ENCODE measurements around the gene CEBPZOS.
"Not testable (repeated sequence)": the region's sequence is repeated elsewhere in the genome, so short reads cannot be mapped to it uniquely, and the experiment has no call there.

The CEBPZOS gene

GRCh38 chr2:37188570-37188969 lies 7.7 kb upstream of the CEBPZOS start, which contains the start of gene SULT6B1:
TSS of gene SULT6B1 (minus strand) at chr2:37188670. CDS start at chr2:37188640, 30 bp downstream.
- TF ChIP-seq, protein P1, sequence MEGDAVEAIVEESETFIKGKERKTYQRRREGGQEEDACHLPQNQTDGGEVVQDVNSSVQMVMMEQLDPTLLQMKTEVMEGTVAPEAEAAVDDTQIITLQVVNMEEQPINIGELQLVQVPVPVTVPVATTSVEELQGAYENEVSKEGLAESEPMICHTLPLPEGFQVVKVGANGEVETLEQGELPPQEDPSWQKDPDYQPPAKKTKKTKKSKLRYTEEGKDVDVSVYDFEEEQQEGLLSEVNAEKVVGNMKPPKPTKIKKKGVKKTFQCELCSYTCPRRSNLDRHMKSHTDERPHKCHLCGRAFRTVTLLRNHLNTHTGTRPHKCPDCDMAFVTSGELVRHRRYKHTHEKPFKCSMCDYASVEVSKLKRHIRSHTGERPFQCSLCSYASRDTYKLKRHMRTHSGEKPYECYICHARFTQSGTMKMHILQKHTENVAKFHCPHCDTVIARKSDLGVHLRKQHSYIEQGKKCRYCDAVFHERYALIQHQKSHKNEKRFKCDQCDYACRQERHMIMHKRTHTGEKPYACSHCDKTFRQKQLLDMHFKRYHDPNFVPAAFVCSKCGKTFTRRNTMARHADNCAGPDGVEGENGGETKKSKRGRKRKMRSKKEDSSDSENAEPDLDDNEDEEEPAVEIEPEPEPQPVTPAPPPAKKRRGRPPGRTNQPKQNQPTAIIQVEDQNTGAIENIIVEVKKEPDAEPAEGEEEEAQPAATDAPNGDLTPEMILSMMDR (IDR thresholded peaks at IDR 0.05; ENCODE audit: unreplicated experiment in 3 of 3), result no peak
- peaks cover 1% of the 10 kb centered on the region for H3K27me3 Mint-ChIP-seq (ENCODE audit: low read depth)
- H3K4me1 Mint-ChIP-seq, result no peaks in the 10 kb centered on the region
- H3K36me3 Mint-ChIP-seq (ENCODE audit: low read depth), result no peaks in the 10 kb centered on the region
- no peak within 1 kb of the TSS for H3K27ac Mint-ChIP-seq
- H3K9me3 Mint-ChIP-seq, result no peaks in the 10 kb centered on the region
- H3K4me3 Mint-ChIP-seq, result no peak within 1 kb of the TSS

GRCh38 chr2:37189452-37190153 lies 6.7 kb upstream of the CEBPZOS start:
- Mint-ChIP-seq H3K27me3 (ENCODE audit: low read depth) (no peaks in the 10 kb centered on the region), H3K4me3 (no peak overlapping the region), H3K36me3 (ENCODE audit: low read depth) (no peaks in the 10 kb centered on the region), H3K9me3 (no peaks in the 10 kb centered on the region), H3K27ac (no peak overlapping the region), H3K4me1 (no peaks in the 10 kb centered on the region)
- TF ChIP-seq, protein P1 (IDR thresholded peaks at IDR 0.05; ENCODE audit: unreplicated experiment in 3 of 3), result no peak

- Mint-ChIP-seq H3K36me3 (ENCODE audit: low read depth) (no peaks in the 10 kb centered on the region), H3K27me3 (ENCODE audit: low read depth) (no peaks in the 10 kb centered on the region), H3K4me3 (no peak overlapping the region), H3K4me1 (no peaks in the 10 kb centered on the region), H3K27ac (no peak overlapping the region), H3K9me3 (no peaks in the 10 kb centered on the region)
- TF ChIP-seq, protein P1 (IDR thresholded peaks at IDR 0.05; ENCODE audit: unreplicated experiment in 3 of 3), result no peak
Measured at GRCh38 chr2:37190290-37190689, 6.0 kb upstream of the CEBPZOS start.

DNA sequence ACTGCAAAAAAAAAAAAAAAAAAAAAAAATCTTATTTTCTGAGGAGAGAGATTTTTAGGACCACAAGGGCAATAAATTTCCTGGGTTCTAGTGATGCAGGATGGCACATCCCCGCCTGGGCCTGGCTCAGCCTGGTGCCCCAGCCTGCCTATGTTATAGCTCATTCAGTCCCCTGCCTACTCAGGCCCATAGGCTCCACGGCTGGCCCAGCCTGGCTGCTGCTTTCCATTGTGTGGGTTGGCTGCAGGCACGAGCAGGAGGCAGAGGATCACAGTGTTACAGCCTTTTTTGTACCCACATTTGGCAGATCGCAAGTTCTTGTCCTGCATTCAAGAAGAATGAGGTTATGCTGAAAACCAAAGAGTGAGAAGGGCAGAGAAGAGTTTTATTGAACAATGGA lies 5.0 kb upstream of the CEBPZOS start:
- TF ChIP-seq, protein P1 (IDR thresholded peaks at IDR 0.05; ENCODE audit: unreplicated experiment in 3 of 3), result no peak
- Mint-ChIP-seq H3K4me3 (no peak overlapping the region), H3K27ac (no peak overlapping the region), H3K9me3 (no peaks in the 10 kb centered on the region), H3K4me1 (no peaks in the 10 kb centered on the region), H3K36me3 (ENCODE audit: low read depth) (no peaks in the 10 kb centered on the region), H3K27me3 (ENCODE audit: low read depth) (no peaks in the 10 kb centered on the region)

GRCh38 chr2:37191747-37192146 lies 4.5 kb upstream of the CEBPZOS start:
- Mint-ChIP-seq H3K27me3 (ENCODE audit: low read depth) (no peaks in the 10 kb centered on the region), H3K27ac (no peak overlapping the region), H3K36me3 (ENCODE audit: low read depth) (no peaks in the 10 kb centered on the region), H3K4me3 (no peak overlapping the region), H3K4me1 (no peaks in the 10 kb centered on the region), H3K9me3 (no peaks in the 10 kb centered on the region)
- TF ChIP-seq, protein P1 (IDR thresholded peaks at IDR 0.05; ENCODE audit: unreplicated experiment in 3 of 3), result no peak

DNA sequence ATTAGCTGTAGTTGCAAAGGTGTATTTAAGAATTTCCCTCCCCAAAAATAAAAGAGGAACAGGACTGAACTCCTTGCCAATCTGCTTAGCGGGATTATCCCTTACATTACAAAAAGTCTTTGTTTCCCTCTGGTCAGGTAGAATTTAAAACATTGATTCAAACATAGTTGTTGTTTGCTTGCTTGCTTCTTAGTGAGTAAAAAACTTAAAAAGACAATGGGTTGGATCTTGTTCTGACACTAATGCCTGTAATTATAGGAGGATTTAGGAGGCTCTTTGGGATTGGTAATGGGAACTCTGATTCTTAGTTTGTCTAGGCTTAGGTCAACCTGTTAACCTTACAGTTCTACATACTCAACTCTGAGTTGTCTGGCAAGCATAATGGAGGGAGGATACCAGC lies 3.7 kb upstream of the CEBPZOS start:
- Mint-ChIP-seq H3K9me3 (no peaks in the 10 kb centered on the region), H3K27ac (no peak overlapping the region), H3K36me3 (ENCODE audit: low read depth) (no peaks in the 10 kb centered on the region), H3K4me3 (no peak overlapping the region), H3K27me3 (ENCODE audit: low read depth) (no peaks in the 10 kb centered on the region), H3K4me1 (no peaks in the 10 kb centered on the region)
- TF ChIP-seq, protein P1 (IDR thresholded peaks at IDR 0.05; ENCODE audit: unreplicated experiment in 3 of 3), result no peak

DNA sequence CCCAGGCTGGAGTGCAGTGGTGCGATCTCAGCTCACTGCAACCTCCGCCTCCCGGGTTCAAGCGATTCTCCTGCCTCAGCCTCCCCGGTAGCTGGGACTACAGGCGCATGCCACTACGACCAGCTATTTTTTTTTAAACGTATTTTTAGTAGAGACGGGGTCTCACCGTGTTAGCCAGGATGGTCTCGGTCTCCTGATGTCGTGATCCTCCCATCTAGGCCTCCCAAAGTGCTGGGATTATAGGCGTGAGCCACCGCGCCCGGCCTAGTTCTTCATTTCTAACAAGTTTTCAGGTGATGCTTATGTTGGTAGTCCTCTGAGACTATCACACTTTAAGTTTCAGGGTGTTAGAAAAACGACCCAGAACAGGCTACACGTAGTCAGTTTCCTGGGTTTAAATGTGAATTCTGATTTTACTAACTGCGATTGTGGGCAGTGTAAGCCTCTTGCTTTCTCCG lies 405 bp upstream of the CEBPZOS start:
- not testable (repeated sequence) for H3K9me3 Mint-ChIP-seq; H3K27me3 Mint-ChIP-seq (ENCODE audit: low read depth); H3K27ac Mint-ChIP-seq; H3K36me3 Mint-ChIP-seq (ENCODE audit: low read depth); H3K4me1 Mint-ChIP-seq
- H3K4me3 Mint-ChIP-seq, result peak overlapping the region in 2 of 3 experiments; percentile 74 to 79
